ENCODE data around the gene DSE. TPM values are rescaled to one million over a fixed set of nuclear protein-coding genes. Genes with fewer than 3 reads are reported as not detected.

DSE gene
- total RNA-seq, 1 experiment from 2014 or later, result 38.5 TPM

- no peaks in the 10 kb centered on the region for H3K9me3 ChIP-seq (ENCODE audit: control insufficient read depth in 1 of 2, insufficient read depth in 1 of 2, low read depth in 1 of 2, low read length in 2 of 2)
- intact Hi-C loops (cut with micrococcal nuclease), result no loop called here
- H4K20me1 ChIP-seq (ENCODE audit: insufficient read depth), result no peaks in the 10 kb centered on the region
- ATAC-seq (no peak), DNase-seq (ENCODE audit: low read depth, low spot score) (no peak)
- H3K9me2 ChIP-seq (ENCODE audit: insufficient read depth), result no peaks in the 10 kb centered on the region
- BruUV-seq (replicated peaks), result no TSS peak
- TF ChIP-seq TCF7L2 (IDR thresholded peaks at IDR 0.05; ENCODE audit: borderline replicate concordance, extremely low read depth, insufficient read depth, insufficient read length) (no peak), SRF (IDR thresholded peaks at IDR 0.05; ENCODE audit: low read depth) (no peak), ELF1 (IDR thresholded peaks at IDR 0.05; ENCODE audit: borderline replicate concordance, low read depth) (no peak), FOSL1 (IDR thresholded peaks at IDR 0.05; ENCODE audit: low read depth) (no peak), MAX (IDR thresholded peaks at IDR 0.05) (no peak), ATF3 (IDR thresholded peaks at IDR 0.05) (no peak), SP1 (IDR thresholded peaks at IDR 0.05; ENCODE audit: low read depth) (no peak), CBX3 (IDR thresholded peaks at IDR 0.05; ENCODE audit: low read depth) (no peak)
- H3K27me3 ChIP-seq (ENCODE audit: insufficient read depth, low read length), result no peaks in the 10 kb centered on the region
- no peak overlapping the region for H3K4me3 ChIP-seq (replicated peaks in 1 of 2; ENCODE audit: low read depth in 1 of 2, low read length in 2 of 2)
- H3K9ac ChIP-seq (ENCODE audit: low read length), result no peak overlapping the region
- ChIA-PET CTCF (no interaction called here), RAD21 (ENCODE audit: low non-redundant PET in 1 of 2, low total read pairs in 2 of 2, uncharacterized antibody in 2 of 2, unreplicated experiment in 2 of 2) (no interaction called here), POLR2A (no interaction called here)
- no peaks in the 10 kb centered on the region for H3K36me3 ChIP-seq (ENCODE audit: control insufficient read depth in 1 of 2, insufficient read depth in 2 of 2, low read length in 2 of 2)
- no peak overlapping the region for H2AFZ ChIP-seq (ENCODE audit: low read depth, low read length, poor library complexity, severe bottlenecking)
- H3K4me2 ChIP-seq (ENCODE audit: low read length), result no peak overlapping the region
- no peaks in the 10 kb centered on the region for H3K4me1 ChIP-seq (ENCODE audit: control insufficient read depth in 1 of 2, insufficient read depth in 2 of 2, low read length in 2 of 2)
- no peak overlapping the region for H3K27ac ChIP-seq (ENCODE audit: low read depth, low read length)
- no peaks in the 10 kb centered on the region for H3K79me2 ChIP-seq (ENCODE audit: insufficient read depth, low read length)
Measured at GRCh38 chr6:116492331-116493067, 121.8 kb downstream of the DSE start.

Other genes with a start within 250 kb of the DSE start
- not detected for gene COL10A1, start 244.8 kb upstream of the DSE start, total RNA-seq (2021; ENCODE audit: unreplicated experiment)
- 5.4 TPM for gene TSPYL4, start 116.9 kb upstream of the DSE start, total RNA-seq (2021; ENCODE audit: unreplicated experiment)
- 70.3 TPM for gene TSPYL1, start 91.0 kb upstream of the DSE start, total RNA-seq (2021; ENCODE audit: unreplicated experiment)
- gene CALHM6, start 90.4 kb downstream of the DSE start, total RNA-seq (2021; ENCODE audit: unreplicated experiment), result not detected
- 0.05 TPM for gene CALHM5, start 140.7 kb downstream of the DSE start, total RNA-seq (2021; ENCODE audit: unreplicated experiment)
- not detected for gene TRAPPC3L, start 174.7 kb downstream of the DSE start, total RNA-seq (2021; ENCODE audit: unreplicated experiment)
- gene CALHM4, start 182.8 kb downstream of the DSE start, total RNA-seq (2021; ENCODE audit: unreplicated experiment), result not detected
- gene RWDD1, start 200.6 kb downstream of the DSE start, total RNA-seq (2021; ENCODE audit: unreplicated experiment), result 24.4 TPM
- gene RSPH4A, start 245.5 kb downstream of the DSE start, total RNA-seq (2021; ENCODE audit: unreplicated experiment), result 0.27 TPM